SK-N-SH (cell line): ENCODE results near the gene CTPS1. TPM values are rescaled to one million over a fixed set of nuclear protein-coding genes. Genes with fewer than 3 reads are reported as not detected.

Source experiments
- CTCF ChIA-PET: fragments of 300-600, 350-600 bp; formaldehyde crosslinking; extraction: SDS; loops from one replicate; lab custom pipeline; 2021; lab: Yijun Ruan, JAX
- POLR2A ChIA-PET: fragments of 350-600 bp; sonication (Branson Sonifier 250); formaldehyde crosslinking; extraction: SDS; loops from one replicate; lab custom pipeline; 2020; ENCODE audit warnings: antibody characterized with exemption, inconsistent platforms; lab: Yijun Ruan, JAX
- DNase-seq: peaks from one replicate; pipeline ENCODE4 v3.0.0; 2012
- H2AFZ ChIP-seq: fragments of 200-600 bp; sonication (generic); 2 replicates; pipeline ENCODE4 v1.8.1; 2016; ENCODE audit warnings: antibody characterized with exemption, mild to moderate bottlenecking, low read depth
- H3F3A ChIP-seq: fragments of 200-600 bp; sonication (generic); replicated peaks from 2 replicates; pipeline ENCODE3; 2016; ENCODE audit warnings: antibody characterized with exemption, mild to moderate bottlenecking; ENCODE audit not compliant: insufficient read depth
- H3K27ac ChIP-seq, 2 experiments: fragments of 200-500 bp in 1 of 2; fragments of 200-600 bp in 1 of 2; sonication (Bioruptor generic) in 1 of 2; sonication (generic), shearing (Covaris generic) in 1 of 2; 2 replicates each; pipeline versions ENCODE4 v1.5.1 to v1.6.1; 2014 to 2016; ENCODE audit warnings: low read depth in 2 of 2, inconsistent platforms in 1 of 2, low read length in 1 of 2, mild to moderate bottlenecking in 1 of 2, mixed read lengths in 1 of 2
- H3K27me3 ChIP-seq: fragments of 200-600 bp; sonication (generic), shearing (Covaris generic); 2 replicates; pipeline ENCODE4 v1.6.1; 2016; ENCODE audit warnings: mixed run types; ENCODE audit not compliant: insufficient read depth
- H3K36me3 ChIP-seq, 2 experiments: fragments of 200-500 bp in 1 of 2; fragments of 200-600 bp in 1 of 2; sonication (Bioruptor generic) in 1 of 2; sonication (generic) in 1 of 2; replicated peaks in 1 of 2; 2 replicates each; pipeline versions ENCODE3 to v1.5.1; 2014 to 2016; ENCODE audit warnings: low read length in 1 of 2, mild to moderate bottlenecking in 1 of 2; ENCODE audit not compliant: insufficient read depth in 2 of 2, control insufficient read depth in 1 of 2
- H3K4me1 ChIP-seq, 2 experiments: fragments of 200-500 bp in 1 of 2; fragments of 200-600 bp in 1 of 2; sonication (Bioruptor generic) in 1 of 2; sonication (generic), shearing (Covaris generic) in 1 of 2; 2 replicates each; pipeline versions ENCODE4 v1.5.1 to v1.6.1; 2014 to 2016; ENCODE audit warnings: low read depth in 1 of 2, low read length in 1 of 2, mixed run types in 1 of 2; ENCODE audit not compliant: insufficient read depth in 2 of 2, control insufficient read depth in 1 of 2
- H3K4me2 ChIP-seq: fragments of 200-600 bp; sonication (generic), shearing (Covaris generic); 2 replicates; pipeline ENCODE4 v1.6.1; 2017; ENCODE audit warnings: mixed run types
- H3K4me3 ChIP-seq, 2 experiments: fragments of 200-500 bp in 1 of 2; fragments of 200-600 bp in 1 of 2; sonication (Bioruptor generic) in 1 of 2; sonication (generic), shearing (Covaris generic) in 1 of 2; 2 replicates each; pipeline versions ENCODE4 v1.5.1 to v1.8.1; 2014 to 2016; ENCODE audit warnings: low read depth in 2 of 2, inconsistent platforms in 1 of 2, low read length in 1 of 2, mild to moderate bottlenecking in 1 of 2, mixed read lengths in 1 of 2, moderate library complexity in 1 of 2
- H3K79me2 ChIP-seq: fragments of 200-600 bp; sonication (generic); 2 replicates; pipeline ENCODE4 v1.8.1; 2017; ENCODE audit warnings: mild to moderate bottlenecking; ENCODE audit not compliant: insufficient read depth
- H3K9ac ChIP-seq: fragments of 200-600 bp; sonication (generic); 2 replicates; pipeline ENCODE4 v1.6.1; 2017; ENCODE audit warnings: mixed run types
- H3K9me2 ChIP-seq: fragments of 200-600 bp; sonication (generic); 2 replicates; pipeline ENCODE4 v1.6.1; 2017; ENCODE audit warnings: mixed run types
- H3K9me3 ChIP-seq: fragments of 200-600 bp; sonication (generic); 2 replicates; pipeline ENCODE4 v1.6.1; 2017; ENCODE audit warnings: mixed run types, mild to moderate bottlenecking, moderate library complexity
- H4K20me1 ChIP-seq: fragments of 200-600 bp; sonication (generic); 2 replicates; pipeline ENCODE4 v1.6.1; 2017; ENCODE audit warnings: mild to moderate bottlenecking, mixed run types; ENCODE audit not compliant: insufficient read depth
- CTCF ChIP-seq: fragments of 200-600 bp; sonication (generic); IDR thresholded peaks from 2 replicates; pipeline ENCODE4 v1.6.1; 2017; ENCODE audit warnings: antibody characterized with exemption, mild to moderate bottlenecking, moderate library complexity
- EP300 ChIP-seq, 2 experiments: IDR thresholded peaks; 2 replicates each; pipeline versions ENCODE4 v1.4.0 to v1.6.1; 2012; ENCODE audit warnings: borderline replicate concordance in 1 of 2, low read depth in 1 of 2, low read length in 1 of 2
- EZH2phosphoT487 ChIP-seq: fragments of 200-600 bp; sonication (generic); IDR thresholded peaks from 2 replicates; pipeline ENCODE4 v1.6.1; 2017; ENCODE audit warnings: low read depth, mixed run types, mild to moderate bottlenecking, antibody characterized with exemption, moderate library complexity, borderline replicate concordance
- JUND ChIP-seq: IDR thresholded peaks from 2 replicates; pipeline ENCODE4 v1.4.0; 2012
- NRF1 ChIP-seq: IDR thresholded peaks from 2 replicates; pipeline ENCODE4 v1.6.1; 2012; ENCODE audit warnings: low read depth, mild to moderate bottlenecking, low read length
- REST ChIP-seq: IDR thresholded peaks from 2 replicates; pipeline ENCODE4 v1.6.1; 2012; ENCODE audit warnings: mild to moderate bottlenecking, low read depth, low read length, moderate library complexity
- RFX5 ChIP-seq: IDR thresholded peaks from 2 replicates; pipeline ENCODE4 v1.6.1; 2012; ENCODE audit warnings: mild to moderate bottlenecking, improper control_type of control experiment, low read length
- SIN3A ChIP-seq: IDR thresholded peaks from 2 replicates; pipeline ENCODE4 v1.6.1; 2012; ENCODE audit warnings: low read depth, mild to moderate bottlenecking, low read length, moderate library complexity, borderline replicate concordance
- TAF1 ChIP-seq: IDR thresholded peaks from 2 replicates; pipeline ENCODE4 v1.6.1; 2012; ENCODE audit warnings: low read depth, mild to moderate bottlenecking, low read length, moderate library complexity, borderline replicate concordance
- TCF12 ChIP-seq: IDR thresholded peaks from 2 replicates; pipeline ENCODE4 v1.4.0; 2012
- USF1 ChIP-seq: IDR thresholded peaks from 2 replicates; pipeline ENCODE4 v1.4.0; 2012; ENCODE audit warnings: low read depth, borderline replicate concordance
- USF2 ChIP-seq: fragments of 150-350 bp; IDR thresholded peaks from 2 replicates; pipeline ENCODE4 v1.6.1; 2017; ENCODE audit warnings: antibody characterized with exemption, low read length, low read depth, borderline replicate concordance
- WGBS: methylation state at CpG from one replicate; pipeline ENCODE4 v1.1.6; 2017; ENCODE audit warnings: low lambda C conversion rate; 5-methylcytosine and 5-hydroxymethylcytosine counted together
- polyA plus RNA-seq, 3 experiments: library from polyadenylated mRNA; depleted of rRNA; stranded (reverse); fragments of >200 nt; gene quantifications; 2 replicates each; pipeline ENCODE4 v1.2.3, GENCODE V29; 2012

Gene CTPS1
- polyA plus RNA-seq, 1 of the 3 experiments (the other 2 are of a cell fraction): 34.5 TPM

- no peak for TF ChIP-seq USF2
- no peak for TF ChIP-seq EP300 (IDR thresholded peaks at IDR 0.05; ENCODE audit: borderline replicate concordance in 1 of 2, low read depth in 1 of 2, low read length in 1 of 2)
- no peak for TF ChIP-seq EZH2phosphoT487
Measured at GRCh38 chr1:41006942-41007865, 27.7 kb downstream of the CTPS1 start (continued).

GRCh38 chr1:41009466-41009865 is 30.0 kb downstream of the CTPS1 start:
- CTCF ChIA-PET: no interaction called here
- Histone ChIP-seq H4K20me1 (peaks cover 5% of the 10 kb centered on the region), H3K9ac (no peak overlapping the region)

GRCh38 chr1:41010345-41010744 is 30.8 kb downstream of the CTPS1 start:
- 0 out of 2 replicates have a peak, but pooled peaks cover 3% of the 10 kb centered on the region for H4K20me1 ChIP-seq
- H2AFZ ChIP-seq: no peak overlapping the region
- no peak overlapping the region for H3K9ac ChIP-seq
- no peak overlapping the region for H3K27ac ChIP-seq
- H3K4me2 ChIP-seq: no peak overlapping the region
- no peaks in the 10 kb centered on the region for H3K9me2 ChIP-seq
- H3F3A ChIP-seq: peaks cover 6% of the 10 kb centered on the region
- H3K36me3 ChIP-seq: peaks cover 74 to 85% of the 10 kb centered on the region in 2 experiments
- POLR2A ChIA-PET: no interaction called here
- no peaks in the 10 kb centered on the region for H3K9me3 ChIP-seq
- TF ChIP-seq TCF12: no peak
- no peak for TF ChIP-seq JUND
- no peak for TF ChIP-seq REST
- no peak for TF ChIP-seq CTCF
- TF ChIP-seq TAF1: no peak
- TF ChIP-seq RFX5: no peak
- TF ChIP-seq USF1: no peak
- no peak for TF ChIP-seq SIN3A
- no peak for TF ChIP-seq EP300 (IDR thresholded peaks at IDR 0.05; ENCODE audit: borderline replicate concordance in 1 of 2, low read depth in 1 of 2, low read length in 1 of 2)
- no peak for TF ChIP-seq NRF1
- H3K27me3 ChIP-seq: no peaks in the 10 kb centered on the region
- peaks cover 23% of the 10 kb centered on the region; the same call in 1 of the 2 replicates for H3K79me2 ChIP-seq
- CTCF ChIA-PET: no interaction called here
- WGBS: 100% methylated on average over 1 of the region's 1 CpG
- H3K4me1 ChIP-seq: no peaks in the 10 kb centered on the region
- DNase-seq: no peak
- H3K4me3 ChIP-seq: no peak overlapping the region

More at GRCh38 chr1:41009466-41009865, 30.0 kb downstream of the CTPS1 start:
- WGBS: 93% methylated on average over 8 of the region's 8 CpGs
- H3K9me3 ChIP-seq: no peaks in the 10 kb centered on the region
- H3K4me3 ChIP-seq: no peak overlapping the region
- DNase-seq: no peak
- no peak overlapping the region for H3K4me2 ChIP-seq
- H3K27ac ChIP-seq: no peak overlapping the region
- H2AFZ ChIP-seq: no peak overlapping the region
- H3K79me2 ChIP-seq: peaks cover 32% of the 10 kb centered on the region; the same call in 1 of the 2 replicates
- H3K9me2 ChIP-seq: no peaks in the 10 kb centered on the region
- POLR2A ChIA-PET: no interaction called here
- H3K36me3 ChIP-seq: peaks cover 78 to 79% of the 10 kb centered on the region in 2 experiments
- no peak for TF ChIP-seq NRF1
- peaks cover 5% of the 10 kb centered on the region for H3F3A ChIP-seq
- H3K4me1 ChIP-seq: no peaks in the 10 kb centered on the region
- no peaks in the 10 kb centered on the region for H3K27me3 ChIP-seq
